NCI-H345 (cell line): ENCODE measurements around the gene WASHC2A.
"Not testable (repeated sequence)": the region's sequence is repeated elsewhere in the genome, so short reads cannot be mapped to it uniquely, and the experiment has no call there.

Experiments used
- DNase-seq: peaks from one replicate; lab custom pipeline; 2025; lab: John Stamatoyannopoulos, UW

Gene WASHC2A

GRCh38 chr10:50068352-50068659, 552 bp downstream of the WASHC2A start:
- not testable (repeated sequence) for DNase-seq

GRCh38 chr10:50075139-50075538, 7.4 kb downstream of the WASHC2A start:
- not testable (repeated sequence) for DNase-seq

- not testable (repeated sequence) for DNase-seq
These were observed 7.8 kb downstream of the WASHC2A start for GRCh38 chr10:50075544-50075943.

- DNase-seq = not testable (repeated sequence)
These were observed 23.6 kb downstream of the WASHC2A start for GRCh38 chr10:50091304-50091703.

GRCh38 chr10:50092928-50093327, 25.2 kb downstream of the WASHC2A start:
- DNase-seq = not testable (repeated sequence)

- not testable (repeated sequence) for DNase-seq
These were observed 26.9 kb downstream of the WASHC2A start for GRCh38 chr10:50094630-50095029.

GRCh38 chr10:50095402-50095801, 27.6 kb downstream of the WASHC2A start:
- not testable (repeated sequence) for DNase-seq

DNA sequence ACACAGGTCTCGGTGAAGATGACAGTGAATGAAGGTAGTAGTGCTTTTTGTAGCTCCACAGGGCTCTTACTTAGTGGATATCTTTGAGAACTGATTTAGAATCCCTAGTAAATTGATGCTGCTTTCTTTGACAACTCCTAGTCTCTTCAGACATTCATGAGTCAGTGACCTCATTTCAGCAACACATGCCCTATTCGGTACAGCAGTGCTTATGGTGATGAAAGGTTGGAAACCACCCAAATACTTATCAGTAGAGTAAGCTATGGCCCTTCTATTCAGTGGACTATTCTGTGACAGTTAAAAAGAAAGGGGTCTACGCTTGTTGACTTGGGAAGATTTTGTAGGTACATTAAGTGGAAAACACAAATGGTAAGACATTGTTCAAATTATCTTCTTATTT, 29.0 kb downstream of the WASHC2A start:
- not testable (repeated sequence) for DNase-seq

DNA sequence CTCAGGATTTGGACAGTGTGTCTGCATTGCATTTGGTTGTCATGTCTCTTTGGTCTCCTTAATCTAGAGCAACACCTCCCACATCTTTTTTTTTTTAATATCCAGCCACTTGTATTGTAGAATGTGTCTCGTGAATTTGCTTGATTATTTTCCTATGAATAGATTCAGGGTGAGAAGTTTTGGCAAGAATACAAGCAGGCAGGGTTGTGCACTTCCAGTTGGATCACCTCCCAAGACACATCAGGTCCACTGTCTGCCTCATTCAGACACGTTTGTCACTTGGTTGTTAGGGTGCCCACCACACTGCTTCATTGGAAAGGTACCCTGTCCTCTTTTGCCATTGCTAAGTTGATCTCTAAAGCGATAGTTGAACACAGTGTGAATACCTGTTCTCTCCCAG, 30.9 kb downstream of the WASHC2A start:
- DNase-seq = not testable (repeated sequence)

- DNase-seq = not testable (repeated sequence)
These were observed 33.4 kb downstream of the WASHC2A start for GRCh38 chr10:50101139-50101582.

DNA sequence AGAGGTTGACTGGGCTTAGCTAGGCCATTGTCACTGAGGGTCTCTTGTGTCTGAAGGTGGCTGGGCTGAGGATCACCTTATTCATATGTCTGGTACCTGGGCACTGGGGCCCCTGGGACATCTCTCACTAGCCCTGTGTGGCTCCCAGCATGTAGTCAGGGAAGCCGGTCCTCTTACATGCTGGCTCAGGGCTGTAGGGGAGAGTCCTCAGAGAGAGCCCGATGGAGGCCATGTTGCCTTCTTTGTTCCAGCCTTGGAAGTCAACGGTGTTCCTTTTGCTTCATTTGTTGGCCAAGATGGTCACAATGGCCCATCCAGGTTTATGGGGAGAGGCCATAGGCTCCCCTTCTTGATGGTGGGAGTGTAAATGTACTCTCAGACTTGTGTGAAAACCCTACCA, 34.0 kb downstream of the WASHC2A start:
- not testable (repeated sequence) for DNase-seq

- DNase-seq = not testable (repeated sequence)
These were observed 34.5 kb downstream of the WASHC2A start for GRCh38 chr10:50102267-50102666.

DNA sequence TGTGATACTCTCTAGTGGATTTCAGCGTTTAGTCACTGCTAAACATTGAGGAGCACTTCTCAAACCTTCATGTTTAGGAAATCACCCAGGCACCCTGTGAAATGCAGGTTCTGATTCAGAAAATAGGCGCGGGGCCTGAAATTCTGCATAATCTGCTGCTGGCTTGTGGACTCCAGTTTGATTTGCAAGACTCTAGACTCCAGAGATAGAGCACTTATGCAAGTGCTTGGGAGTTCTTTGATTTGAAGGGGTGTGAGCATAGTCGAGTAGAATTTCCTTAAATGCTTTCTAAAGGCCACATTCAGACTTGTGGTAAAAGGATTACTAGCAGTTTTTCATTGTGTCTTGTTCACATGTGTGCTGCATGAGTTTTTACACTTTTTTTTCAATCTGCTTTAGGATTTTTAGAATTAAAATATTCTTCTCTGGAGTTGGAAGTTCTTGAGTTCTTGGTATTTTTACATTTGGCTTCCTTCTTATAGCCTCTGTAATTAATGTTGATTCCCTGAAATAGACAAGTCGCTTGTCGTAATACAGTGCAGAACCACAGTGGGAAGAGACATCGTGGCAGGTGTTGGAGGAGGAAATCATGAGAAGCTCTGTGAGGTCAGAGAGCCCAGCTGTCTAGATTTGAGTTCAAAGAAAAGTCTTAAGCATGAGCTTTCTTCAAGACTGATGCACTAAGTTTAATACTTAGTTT, 41.4 kb downstream of the WASHC2A start:
- DNase-seq = not testable (repeated sequence)

DNA sequence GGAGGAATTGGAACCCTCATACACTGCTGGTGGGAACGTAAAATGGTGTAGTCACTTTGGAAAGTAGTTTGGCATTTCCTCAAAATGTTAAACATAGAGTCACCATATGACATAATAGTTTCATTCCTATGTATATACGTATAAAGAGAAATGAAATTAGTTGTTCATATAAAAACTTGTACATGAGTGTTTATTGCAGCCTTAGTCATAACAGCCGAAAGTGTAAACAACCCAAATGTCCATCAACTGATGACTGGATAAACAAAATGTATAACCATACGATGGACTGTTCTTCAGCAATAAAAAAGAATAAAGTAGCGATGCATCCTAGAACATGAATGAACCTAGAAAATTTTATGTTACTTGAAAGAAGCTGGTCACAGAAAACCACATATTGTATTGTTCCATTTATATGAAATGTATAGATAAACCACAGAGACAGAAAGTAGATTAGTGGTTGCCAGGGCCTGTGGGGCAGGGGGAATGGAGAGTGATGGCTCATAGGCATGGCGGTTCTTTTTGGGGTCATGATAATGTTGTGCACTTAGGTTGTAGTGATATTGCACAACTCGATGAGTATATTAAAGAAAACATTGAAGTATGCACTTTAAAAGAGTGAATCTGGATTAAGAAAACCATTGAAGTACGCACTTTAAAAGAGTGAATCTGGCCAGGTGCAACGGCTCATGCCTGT, 44.8 kb downstream of the WASHC2A start:
- DNase-seq = not testable (repeated sequence)

GRCh38 chr10:50126765-50127164, 59.0 kb downstream of the WASHC2A start:
- not testable (repeated sequence) for DNase-seq

GRCh38 chr10:50127770-50128292, 60.1 kb downstream of the WASHC2A start:
- not testable (repeated sequence) for DNase-seq

GRCh38 chr10:50131245-50131965, 63.7 kb downstream of the WASHC2A start:
- DNase-seq = not testable (repeated sequence)

DNA sequence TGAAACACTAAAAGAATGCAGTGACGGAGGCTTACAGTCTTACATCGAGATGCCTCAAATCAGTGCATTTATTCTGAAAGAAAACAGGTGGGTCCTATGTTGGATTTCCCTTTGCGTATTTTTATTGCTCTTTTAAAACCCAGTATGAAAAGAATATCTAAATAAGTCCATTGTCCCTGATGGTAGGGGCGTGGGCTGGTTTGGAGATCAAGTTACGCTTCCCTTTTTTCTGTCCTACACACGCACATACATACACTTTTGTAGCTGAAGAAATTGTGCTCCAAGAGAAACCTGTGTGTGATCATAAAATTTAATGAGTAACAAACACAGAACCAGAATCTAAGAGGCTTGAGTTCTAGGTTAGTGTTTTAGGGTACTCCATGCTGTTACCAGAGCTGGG, 64.6 kb downstream of the WASHC2A start:
- not testable (repeated sequence) for DNase-seq

GRCh38 chr10:50132841-50133240, 65.1 kb downstream of the WASHC2A start:
- not testable (repeated sequence) for DNase-seq

- DNase-seq = peak; percentile 26
These were observed 75.9 kb downstream of the WASHC2A start for GRCh38 chr10:50143512-50144174.

GRCh38 chr10:50145575-50145974, 77.8 kb downstream of the WASHC2A start:
- DNase-seq = not testable (repeated sequence)

DNA sequence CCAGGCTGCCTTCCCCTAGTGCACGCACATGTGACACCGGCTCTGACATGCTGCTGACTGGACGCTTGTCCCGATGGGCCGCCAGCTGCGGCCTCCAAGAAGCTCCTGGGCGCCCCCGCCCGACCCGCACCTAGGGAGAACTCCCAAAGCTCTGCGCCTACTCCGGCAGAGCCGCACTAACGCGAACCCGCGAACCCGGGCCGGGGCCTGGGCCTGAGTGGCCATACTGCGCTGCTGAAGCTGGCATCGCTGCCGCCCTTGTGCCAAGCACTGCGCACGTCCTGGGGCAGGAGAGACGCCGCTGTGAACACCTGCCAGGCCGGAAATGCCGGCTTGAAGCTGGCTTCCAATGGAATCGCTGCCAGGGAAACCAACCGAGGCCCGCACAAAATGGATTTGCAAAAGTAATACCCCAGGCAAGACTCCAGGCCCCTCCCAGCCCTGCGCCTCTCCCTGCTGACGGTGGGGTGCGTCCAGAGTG, 85.1 kb downstream of the WASHC2A start:
- DNase-seq = no peak
